ENCODE results near the gene YY2. TPM values are rescaled to one million over a fixed set of nuclear protein-coding genes. Genes with fewer than 3 reads are reported as not detected.

YY2 gene
- total and polyA plus RNA-seq, 9 of the 15 experiments (the other 6 are each of a cell fraction or from before 2014, with no cell fraction given): 0.77 to 2.2 (median 1.1) TPM

DNA sequence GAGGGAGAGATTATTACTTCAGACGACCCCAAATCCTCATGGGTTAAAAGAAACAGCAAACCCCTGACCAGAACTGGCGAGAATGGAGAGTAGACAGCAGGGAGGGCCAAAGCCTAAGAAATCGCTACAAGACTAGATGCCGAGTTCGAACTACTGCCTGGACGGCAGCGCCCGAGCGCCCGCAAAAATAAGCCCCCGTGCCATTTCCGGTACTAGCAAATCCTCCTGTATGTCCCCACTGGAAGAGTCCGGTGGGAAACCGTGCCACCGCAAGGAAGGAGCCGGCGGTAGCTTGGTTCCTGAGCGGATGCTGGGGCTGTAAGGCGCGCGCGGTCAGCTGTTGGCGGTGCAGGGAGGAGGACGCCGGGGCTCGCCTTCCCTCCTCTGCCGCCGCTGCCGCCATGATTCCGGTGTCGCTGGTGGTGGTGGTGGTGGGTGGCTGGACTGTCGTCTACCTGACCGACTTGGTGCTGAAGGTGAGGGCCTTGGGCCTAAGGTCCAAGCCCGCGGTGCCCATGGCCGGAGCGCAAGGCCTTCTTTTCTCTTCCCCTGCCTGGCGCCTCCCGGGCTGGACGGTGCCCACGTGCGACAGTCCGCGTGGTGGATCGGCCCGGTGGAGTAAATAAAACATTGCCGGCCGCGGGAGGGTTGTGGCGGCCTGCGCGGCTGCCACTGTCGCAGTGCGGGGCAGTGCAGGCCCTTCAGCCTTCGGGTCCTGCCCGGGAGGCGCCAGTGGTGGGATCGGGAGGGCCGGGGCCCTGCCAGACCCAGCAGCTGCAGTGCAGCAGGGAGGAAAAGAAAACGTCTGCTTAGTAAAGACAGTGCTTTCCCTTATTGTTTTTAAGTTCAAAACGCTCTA lies 16.2 kb upstream of the YY2 start, which contains the start of gene MBTPS2 (continued):
- TF ChIP-seq, protein P1, sequence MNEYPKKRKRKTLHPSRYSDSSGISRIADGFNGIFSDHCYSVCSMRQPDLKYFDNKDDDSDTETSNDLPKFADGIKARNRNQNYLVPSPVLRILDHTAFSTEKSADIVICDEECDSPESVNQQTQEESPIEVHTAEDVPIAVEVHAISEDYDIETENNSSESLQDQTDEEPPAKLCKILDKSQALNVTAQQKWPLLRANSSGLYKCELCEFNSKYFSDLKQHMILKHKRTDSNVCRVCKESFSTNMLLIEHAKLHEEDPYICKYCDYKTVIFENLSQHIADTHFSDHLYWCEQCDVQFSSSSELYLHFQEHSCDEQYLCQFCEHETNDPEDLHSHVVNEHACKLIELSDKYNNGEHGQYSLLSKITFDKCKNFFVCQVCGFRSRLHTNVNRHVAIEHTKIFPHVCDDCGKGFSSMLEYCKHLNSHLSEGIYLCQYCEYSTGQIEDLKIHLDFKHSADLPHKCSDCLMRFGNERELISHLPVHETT (CRISPR knock-in tag; conservative IDR thresholded peaks at IDR 0.05 in 1 of 2, IDR thresholded peaks at IDR 0.05 in 1 of 2): peak in 1 of 2 experiments; percentile 63; a peak in 1 of 4 replicates
- TF ChIP-seq CREB1 (IDR thresholded peaks at IDR 0.05) (peak; percentile 36; the same call in 1 of the 2 replicates), CREB1 (CRISPR knock-in tag; IDR thresholded peaks at IDR 0.05) (no peak), CBX1 (IDR thresholded peaks at IDR 0.05; ENCODE audit: low read depth) (peak; percentile 73; the same call in 1 of the 2 replicates), FOXK1 (CRISPR knock-in tag; IDR thresholded peaks at IDR 0.05; ENCODE audit: borderline replicate concordance) (0 out of 2 replicates have a peak, but pooled peaks have one; percentile 70), TAF9B (IDR thresholded peaks at IDR 0.05; ENCODE audit: partially characterized antibody) (peak; percentile 98), ELF1 (tag; IDR thresholded peaks at IDR 0.05) (peak; percentile 69), NR4A1 (CRISPR knock-in tag; IDR thresholded peaks at IDR 0.05) (no peak), NR4A1 (tag; IDR thresholded peaks at IDR 0.05) (0 out of 2 replicates have a peak, but pooled peaks have one; percentile 35), HDAC1 (IDR thresholded peaks at IDR 0.05) (peak in 1 of 2 experiments; percentile 70; a peak in 2 of 4 replicates), SIN3B (IDR thresholded peaks at IDR 0.05; ENCODE audit: low read depth) (peak; percentile 76)
- TF ChIP-seq, protein P2, sequence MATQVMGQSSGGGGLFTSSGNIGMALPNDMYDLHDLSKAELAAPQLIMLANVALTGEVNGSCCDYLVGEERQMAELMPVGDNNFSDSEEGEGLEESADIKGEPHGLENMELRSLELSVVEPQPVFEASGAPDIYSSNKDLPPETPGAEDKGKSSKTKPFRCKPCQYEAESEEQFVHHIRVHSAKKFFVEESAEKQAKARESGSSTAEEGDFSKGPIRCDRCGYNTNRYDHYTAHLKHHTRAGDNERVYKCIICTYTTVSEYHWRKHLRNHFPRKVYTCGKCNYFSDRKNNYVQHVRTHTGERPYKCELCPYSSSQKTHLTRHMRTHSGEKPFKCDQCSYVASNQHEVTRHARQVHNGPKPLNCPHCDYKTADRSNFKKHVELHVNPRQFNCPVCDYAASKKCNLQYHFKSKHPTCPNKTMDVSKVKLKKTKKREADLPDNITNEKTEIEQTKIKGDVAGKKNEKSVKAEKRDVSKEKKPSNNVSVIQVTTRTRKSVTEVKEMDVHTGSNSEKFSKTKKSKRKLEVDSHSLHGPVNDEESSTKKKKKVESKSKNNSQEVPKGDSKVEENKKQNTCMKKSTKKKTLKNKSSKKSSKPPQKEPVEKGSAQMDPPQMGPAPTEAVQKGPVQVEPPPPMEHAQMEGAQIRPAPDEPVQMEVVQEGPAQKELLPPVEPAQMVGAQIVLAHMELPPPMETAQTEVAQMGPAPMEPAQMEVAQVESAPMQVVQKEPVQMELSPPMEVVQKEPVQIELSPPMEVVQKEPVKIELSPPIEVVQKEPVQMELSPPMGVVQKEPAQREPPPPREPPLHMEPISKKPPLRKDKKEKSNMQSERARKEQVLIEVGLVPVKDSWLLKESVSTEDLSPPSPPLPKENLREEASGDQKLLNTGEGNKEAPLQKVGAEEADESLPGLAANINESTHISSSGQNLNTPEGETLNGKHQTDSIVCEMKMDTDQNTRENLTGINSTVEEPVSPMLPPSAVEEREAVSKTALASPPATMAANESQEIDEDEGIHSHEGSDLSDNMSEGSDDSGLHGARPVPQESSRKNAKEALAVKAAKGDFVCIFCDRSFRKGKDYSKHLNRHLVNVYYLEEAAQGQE (IDR thresholded peaks at IDR 0.05; ENCODE audit: borderline replicate concordance): peak; percentile 46
- TF ChIP-seq, protein P2 (CRISPR knock-in tag; IDR thresholded peaks at IDR 0.05; ENCODE audit: low read depth): no peak; the same call in 1 of the 2 replicates

All from K562 (cell line).